Panc1 (cell line): ENCODE data around the gene FAM153A.
"Not testable (repeated sequence)": the region's sequence is repeated elsewhere in the genome, so short reads cannot be mapped to it uniquely, and the experiment has no call there.

Experiments
- POLR2AphosphoS5 ChIP-seq: IDR thresholded peaks from 2 replicates; pipeline ENCODE4 v1.6.1; 2012; ENCODE audit warnings: mild to moderate bottlenecking, low read depth, low read length, moderate library complexity
- SIN3A ChIP-seq: IDR thresholded peaks from 2 replicates; pipeline ENCODE4 v1.6.1; 2012; ENCODE audit warnings: low read depth, mild to moderate bottlenecking, low read length, moderate library complexity, borderline replicate concordance; ENCODE audit not compliant: insufficient read depth
- TCF7L2 ChIP-seq: IDR thresholded peaks from 2 replicates; pipeline ENCODE4 v1.6.1; 2011; ENCODE audit warnings: mild to moderate bottlenecking, low read depth, low read length, inconsistent platforms
- TF ChIP-seq, protein P1 (sequence below): fragments of 450-650 bp; IDR thresholded peaks from 2 replicates; pipeline ENCODE4 v1.5.1; 2017; ENCODE audit warnings: mild to moderate bottlenecking
- TF ChIP-seq, protein P2 (sequence below), 2 experiments: IDR thresholded peaks; 2 replicates each; pipeline ENCODE4 v1.6.1; 2011 to 2012; ENCODE audit warnings: low read depth in 2 of 2, control low read depth in 1 of 2, low read length in 1 of 2, mild to moderate bottlenecking in 1 of 2, moderate library complexity in 1 of 2; ENCODE audit not compliant: insufficient read depth in 1 of 2

DNA sequence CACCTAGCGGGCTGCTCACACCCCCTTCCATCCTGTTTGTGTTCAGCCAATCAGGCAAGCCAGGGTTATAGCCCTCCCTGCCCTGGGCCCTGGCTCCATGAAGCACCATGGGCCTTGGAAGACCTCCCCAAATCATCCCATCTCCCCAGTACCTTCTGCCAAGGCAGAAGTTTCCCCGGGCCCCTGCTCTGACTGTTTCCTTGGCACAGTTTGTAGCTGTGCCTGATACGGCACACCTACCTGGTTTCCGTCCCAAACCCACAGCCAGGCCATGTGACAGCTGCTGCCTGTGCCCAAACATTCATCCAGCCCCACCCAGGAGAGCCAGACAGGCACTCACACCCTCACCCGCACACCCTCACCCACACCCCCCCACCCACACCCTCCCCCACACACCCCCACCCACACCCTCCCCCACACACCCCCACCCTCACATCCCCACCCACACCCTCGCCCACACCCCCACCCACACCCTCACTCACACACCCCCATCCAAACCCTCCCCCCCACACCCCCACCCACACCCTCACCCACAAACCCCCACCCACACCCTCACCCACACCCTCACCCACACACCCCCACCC is 29.6 kb upstream of the FAM153A start:
- TF ChIP-seq, protein P1, sequence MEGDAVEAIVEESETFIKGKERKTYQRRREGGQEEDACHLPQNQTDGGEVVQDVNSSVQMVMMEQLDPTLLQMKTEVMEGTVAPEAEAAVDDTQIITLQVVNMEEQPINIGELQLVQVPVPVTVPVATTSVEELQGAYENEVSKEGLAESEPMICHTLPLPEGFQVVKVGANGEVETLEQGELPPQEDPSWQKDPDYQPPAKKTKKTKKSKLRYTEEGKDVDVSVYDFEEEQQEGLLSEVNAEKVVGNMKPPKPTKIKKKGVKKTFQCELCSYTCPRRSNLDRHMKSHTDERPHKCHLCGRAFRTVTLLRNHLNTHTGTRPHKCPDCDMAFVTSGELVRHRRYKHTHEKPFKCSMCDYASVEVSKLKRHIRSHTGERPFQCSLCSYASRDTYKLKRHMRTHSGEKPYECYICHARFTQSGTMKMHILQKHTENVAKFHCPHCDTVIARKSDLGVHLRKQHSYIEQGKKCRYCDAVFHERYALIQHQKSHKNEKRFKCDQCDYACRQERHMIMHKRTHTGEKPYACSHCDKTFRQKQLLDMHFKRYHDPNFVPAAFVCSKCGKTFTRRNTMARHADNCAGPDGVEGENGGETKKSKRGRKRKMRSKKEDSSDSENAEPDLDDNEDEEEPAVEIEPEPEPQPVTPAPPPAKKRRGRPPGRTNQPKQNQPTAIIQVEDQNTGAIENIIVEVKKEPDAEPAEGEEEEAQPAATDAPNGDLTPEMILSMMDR = not testable (repeated sequence)
- not testable (repeated sequence) for TF ChIP-seq POLR2AphosphoS5, TCF7L2, SIN3A
- TF ChIP-seq, protein P2, sequence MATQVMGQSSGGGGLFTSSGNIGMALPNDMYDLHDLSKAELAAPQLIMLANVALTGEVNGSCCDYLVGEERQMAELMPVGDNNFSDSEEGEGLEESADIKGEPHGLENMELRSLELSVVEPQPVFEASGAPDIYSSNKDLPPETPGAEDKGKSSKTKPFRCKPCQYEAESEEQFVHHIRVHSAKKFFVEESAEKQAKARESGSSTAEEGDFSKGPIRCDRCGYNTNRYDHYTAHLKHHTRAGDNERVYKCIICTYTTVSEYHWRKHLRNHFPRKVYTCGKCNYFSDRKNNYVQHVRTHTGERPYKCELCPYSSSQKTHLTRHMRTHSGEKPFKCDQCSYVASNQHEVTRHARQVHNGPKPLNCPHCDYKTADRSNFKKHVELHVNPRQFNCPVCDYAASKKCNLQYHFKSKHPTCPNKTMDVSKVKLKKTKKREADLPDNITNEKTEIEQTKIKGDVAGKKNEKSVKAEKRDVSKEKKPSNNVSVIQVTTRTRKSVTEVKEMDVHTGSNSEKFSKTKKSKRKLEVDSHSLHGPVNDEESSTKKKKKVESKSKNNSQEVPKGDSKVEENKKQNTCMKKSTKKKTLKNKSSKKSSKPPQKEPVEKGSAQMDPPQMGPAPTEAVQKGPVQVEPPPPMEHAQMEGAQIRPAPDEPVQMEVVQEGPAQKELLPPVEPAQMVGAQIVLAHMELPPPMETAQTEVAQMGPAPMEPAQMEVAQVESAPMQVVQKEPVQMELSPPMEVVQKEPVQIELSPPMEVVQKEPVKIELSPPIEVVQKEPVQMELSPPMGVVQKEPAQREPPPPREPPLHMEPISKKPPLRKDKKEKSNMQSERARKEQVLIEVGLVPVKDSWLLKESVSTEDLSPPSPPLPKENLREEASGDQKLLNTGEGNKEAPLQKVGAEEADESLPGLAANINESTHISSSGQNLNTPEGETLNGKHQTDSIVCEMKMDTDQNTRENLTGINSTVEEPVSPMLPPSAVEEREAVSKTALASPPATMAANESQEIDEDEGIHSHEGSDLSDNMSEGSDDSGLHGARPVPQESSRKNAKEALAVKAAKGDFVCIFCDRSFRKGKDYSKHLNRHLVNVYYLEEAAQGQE (IDR thresholded peaks at IDR 0.05; ENCODE audit: insufficient read depth in 1 of 2, low read depth in 2 of 2, low read length in 1 of 2) = not testable (repeated sequence)
